Measurements from ENCODE around the gene PHF12.

DNA sequence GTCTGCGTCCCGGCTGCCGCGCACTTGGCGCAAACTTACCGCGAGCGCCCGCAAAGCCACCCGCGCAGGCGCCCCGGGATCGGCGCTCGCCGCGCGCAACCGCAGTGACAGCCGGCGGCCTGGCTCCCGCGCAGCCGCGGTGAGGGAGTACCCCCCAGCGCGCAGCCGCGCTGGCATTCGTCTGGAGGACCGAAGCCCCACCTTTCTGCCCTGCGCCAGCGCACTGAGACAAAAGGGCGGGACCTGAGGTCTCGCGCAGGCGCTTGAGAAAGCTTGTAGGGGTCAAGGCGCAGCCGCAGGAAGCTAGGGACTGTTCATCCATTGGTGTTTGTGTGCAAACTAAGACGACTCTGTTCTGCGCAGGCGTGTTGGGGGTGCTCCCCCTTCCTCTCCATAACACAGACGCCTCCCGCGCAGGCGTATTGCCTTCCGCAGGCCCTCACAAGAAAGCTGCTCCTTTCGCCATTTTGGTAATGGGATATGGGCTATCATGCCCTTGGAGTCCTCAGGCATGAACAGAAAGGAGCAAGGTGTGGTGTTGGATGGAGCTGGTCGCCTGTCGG is at the start of gene PHF12:
- TF ChIP-seq EZH2 (IDR thresholded peaks at IDR 0.05; ENCODE audit: borderline replicate concordance, low read depth, low read length, severe bottlenecking), result no peak
- TF ChIP-seq, protein P1, sequence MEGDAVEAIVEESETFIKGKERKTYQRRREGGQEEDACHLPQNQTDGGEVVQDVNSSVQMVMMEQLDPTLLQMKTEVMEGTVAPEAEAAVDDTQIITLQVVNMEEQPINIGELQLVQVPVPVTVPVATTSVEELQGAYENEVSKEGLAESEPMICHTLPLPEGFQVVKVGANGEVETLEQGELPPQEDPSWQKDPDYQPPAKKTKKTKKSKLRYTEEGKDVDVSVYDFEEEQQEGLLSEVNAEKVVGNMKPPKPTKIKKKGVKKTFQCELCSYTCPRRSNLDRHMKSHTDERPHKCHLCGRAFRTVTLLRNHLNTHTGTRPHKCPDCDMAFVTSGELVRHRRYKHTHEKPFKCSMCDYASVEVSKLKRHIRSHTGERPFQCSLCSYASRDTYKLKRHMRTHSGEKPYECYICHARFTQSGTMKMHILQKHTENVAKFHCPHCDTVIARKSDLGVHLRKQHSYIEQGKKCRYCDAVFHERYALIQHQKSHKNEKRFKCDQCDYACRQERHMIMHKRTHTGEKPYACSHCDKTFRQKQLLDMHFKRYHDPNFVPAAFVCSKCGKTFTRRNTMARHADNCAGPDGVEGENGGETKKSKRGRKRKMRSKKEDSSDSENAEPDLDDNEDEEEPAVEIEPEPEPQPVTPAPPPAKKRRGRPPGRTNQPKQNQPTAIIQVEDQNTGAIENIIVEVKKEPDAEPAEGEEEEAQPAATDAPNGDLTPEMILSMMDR (IDR thresholded peaks at IDR 0.05; ENCODE audit: borderline replicate concordance, extremely low read depth, low read length, poor library complexity, severe bottlenecking), result no peak

All from DND-41 (cell line).